HG03521 (cell line): Measurements from ENCODE around the gene IGFBP5.

Experiments used
- ATAC-seq: cut with Tn5 transposase; IDR thresholded peaks from one replicate; pipeline ENCODE4 v1.9.1; 2021; ENCODE audit warnings: mild to moderate bottlenecking, moderate library complexity; ENCODE audit not compliant: unreplicated experiment

The IGFBP5 gene

GRCh38 chr2:216645636-216645950 lies 49.8 kb downstream of the IGFBP5 start:
- ATAC-seq, result no peak

DNA sequence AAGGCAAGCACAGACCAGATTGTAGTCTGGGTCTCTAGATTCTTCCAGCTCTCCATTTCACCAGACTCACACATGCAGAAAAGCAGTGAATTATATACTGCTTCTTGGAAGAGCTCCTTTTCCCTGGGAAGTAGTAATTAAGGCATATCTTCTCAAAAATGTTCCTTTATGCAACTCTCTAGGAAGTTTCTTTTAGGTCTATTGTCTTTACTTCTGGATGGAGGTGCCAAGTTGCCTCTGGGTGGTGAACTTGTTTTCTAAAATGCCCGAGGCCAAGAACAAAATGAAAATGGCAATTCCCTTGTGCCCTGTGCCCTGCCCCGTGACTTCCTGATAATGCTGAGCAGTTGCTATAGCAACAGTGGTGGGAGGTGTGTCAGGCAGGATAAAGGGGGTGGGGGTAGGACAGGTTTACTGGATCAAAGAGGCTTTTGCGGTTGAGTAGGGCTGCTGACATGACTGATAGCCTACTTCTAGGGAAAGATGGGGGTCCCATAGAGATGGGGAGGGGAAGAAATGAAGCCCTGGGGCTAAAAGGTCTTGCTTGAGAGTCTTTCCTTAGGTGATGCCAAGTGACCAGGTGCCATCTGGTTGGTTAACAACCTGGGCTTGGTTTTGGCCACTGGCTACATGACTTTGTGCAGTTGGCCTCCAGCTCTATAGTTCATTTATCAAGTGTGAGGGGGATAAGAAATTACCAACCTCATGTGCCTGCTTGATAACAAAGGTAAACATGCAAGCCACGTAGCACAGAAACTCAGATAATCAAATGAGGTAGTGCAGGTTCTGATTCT lies 50.3 kb downstream of the IGFBP5 start:
- ATAC-seq, result no peak

DNA sequence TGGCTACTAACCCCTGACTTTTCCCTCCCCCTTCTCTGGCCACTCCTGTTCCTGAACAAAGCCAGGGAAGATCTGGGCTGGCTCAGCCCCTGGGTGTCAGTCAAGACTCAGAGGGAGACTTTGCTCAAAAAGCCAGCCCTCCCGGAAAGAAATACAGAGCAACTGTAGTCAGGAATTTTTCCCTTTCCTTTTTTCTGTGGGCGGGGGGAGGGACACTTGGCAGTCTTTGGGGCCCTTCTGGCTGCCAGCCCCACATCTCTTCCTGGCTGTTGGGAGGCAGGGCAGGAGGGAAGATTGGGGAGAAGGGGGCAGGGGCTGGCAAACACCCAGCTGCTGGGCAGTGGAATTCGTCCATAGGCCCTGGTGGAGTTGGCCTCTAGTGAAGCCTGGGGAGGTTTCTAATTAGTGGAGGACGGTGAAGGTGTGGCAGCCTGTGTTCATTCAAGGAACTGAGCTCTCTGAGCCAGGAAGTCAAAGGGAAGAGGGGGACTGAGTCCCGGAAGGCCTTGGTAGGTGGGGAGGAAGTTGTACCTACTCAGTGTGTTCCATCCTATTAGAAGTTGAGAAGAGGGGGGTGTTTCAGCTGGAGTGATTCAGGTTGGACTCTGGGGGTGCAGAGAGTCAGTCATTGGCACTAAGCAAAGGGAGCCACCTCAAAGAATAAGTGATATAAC lies 51.2 kb downstream of the IGFBP5 start:
- ATAC-seq, result no peak

DNA sequence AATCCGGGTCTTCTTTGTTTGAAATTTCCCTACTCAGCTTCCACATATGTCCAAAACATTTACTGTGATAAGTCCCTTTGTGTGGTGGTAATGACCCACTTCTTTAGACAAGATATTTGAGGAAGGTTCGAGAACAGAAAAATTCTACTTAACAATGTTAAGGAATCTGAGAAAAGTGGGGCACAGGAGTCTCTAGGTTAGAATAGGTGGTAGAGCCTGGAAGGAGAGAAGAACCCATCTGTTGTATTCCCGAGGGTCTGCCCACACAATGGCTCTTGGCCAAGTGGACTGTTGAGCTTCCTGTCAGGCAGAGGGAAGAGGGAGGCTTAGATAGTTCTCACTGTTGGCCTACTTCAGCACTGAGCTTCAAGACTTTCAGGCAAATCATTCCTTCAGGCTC lies 57.9 kb downstream of the IGFBP5 start:
- no peak for ATAC-seq

- no peak for ATAC-seq
Measured at GRCh38 chr2:216636551-216637450, 58.5 kb downstream of the IGFBP5 start.

DNA sequence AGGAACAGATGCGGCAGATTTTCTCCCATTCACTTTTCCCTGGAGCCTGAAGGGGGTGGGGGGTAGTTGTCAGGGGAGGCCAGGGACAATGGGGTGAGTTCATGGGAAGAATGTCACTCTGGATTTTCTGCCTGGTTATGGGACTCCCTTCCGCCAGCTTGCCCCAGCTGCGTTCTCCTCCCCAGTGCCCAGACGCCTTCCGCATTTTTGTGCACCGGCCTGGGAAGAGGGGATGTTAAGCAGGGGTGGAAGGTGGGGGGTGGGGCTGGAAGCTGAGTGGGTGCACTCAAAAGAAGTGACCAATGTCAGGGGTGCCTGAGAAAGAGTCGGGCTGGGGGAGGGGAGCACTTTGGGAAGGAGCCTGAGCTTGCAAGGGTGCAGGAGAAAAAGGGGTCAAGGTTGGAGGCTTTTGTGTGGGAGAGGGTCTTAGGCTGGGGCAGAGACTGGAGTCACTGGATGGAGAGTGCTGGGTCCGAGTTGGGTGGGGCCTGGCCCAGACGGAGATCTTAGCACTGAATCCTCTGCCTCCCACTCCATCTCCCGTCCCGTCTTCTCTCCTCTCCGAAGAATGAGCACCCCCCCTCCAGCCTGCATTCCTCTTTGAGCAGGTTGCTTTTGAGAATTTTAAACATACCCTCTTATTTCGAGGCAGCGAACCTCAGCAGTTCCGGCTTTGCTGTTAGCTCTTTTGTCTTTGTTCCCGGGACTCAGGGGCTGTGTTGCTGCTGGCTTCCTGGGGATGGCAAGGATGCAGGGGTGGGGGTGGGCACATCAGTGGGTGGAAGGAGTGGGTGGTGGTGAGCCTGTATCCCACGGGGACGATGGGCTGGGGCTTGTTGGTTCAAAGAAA lies 59.4 kb downstream of the IGFBP5 start:
- no peak for ATAC-seq

GRCh38 chr2:216635171-216635570 lies 60.2 kb downstream of the IGFBP5 start:
- no peak for ATAC-seq

DNA sequence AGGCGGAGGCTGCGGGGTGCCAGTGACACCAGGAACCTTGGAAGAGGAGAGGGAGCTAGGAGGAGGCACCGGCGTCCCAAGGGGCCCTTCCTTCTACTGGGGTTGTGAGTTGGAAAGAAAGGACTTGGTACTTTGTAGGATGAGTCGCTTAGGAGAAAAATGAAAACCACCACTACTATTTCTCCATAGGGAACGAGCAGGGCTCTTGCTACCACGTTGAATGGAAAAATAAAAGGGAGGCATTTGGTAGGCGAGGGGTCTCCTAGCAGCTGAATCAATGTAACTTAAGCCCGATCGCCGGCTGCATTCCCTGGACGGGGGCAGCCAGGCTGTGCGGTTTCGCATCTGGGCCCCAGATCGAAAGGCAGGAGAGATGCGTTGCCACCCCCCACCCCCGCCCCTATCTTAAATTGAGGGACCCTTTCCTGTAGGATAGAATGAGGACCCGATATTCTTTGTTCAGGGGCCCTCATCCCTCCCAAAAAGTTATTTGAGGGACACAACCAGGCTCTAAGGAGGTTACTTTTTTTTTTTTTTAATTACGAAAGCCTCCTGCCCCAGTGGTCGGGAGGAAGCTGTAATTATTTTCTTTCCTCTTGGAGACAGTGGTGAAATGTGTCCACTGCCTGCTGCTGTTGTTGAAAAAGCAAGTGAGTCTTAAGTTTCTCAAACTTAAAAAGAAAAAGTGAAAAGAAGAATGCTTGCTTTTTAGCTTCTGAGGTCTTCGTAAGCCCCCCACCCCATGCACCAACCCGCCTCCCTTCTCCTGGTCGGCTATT lies 60.8 kb downstream of the IGFBP5 start:
- no peak for ATAC-seq

- ATAC-seq, result no peak
Measured at GRCh38 chr2:216633616-216634369, 61.6 kb downstream of the IGFBP5 start.

- no peak for ATAC-seq
Measured at GRCh38 chr2:216632952-216633615, 62.3 kb downstream of the IGFBP5 start, which contains the start of gene IGFBP2. Gene IGFBP2 (plus strand): TSS chr2:216633420. CDS start chr2:216633524, 104 bp downstream.

- no peak for ATAC-seq
Measured at GRCh38 chr2:216632346-216632951, 62.9 kb downstream of the IGFBP5 start.

- no peak for ATAC-seq
Measured at GRCh38 chr2:216629784-216630183, 65.6 kb downstream of the IGFBP5 start.

DNA sequence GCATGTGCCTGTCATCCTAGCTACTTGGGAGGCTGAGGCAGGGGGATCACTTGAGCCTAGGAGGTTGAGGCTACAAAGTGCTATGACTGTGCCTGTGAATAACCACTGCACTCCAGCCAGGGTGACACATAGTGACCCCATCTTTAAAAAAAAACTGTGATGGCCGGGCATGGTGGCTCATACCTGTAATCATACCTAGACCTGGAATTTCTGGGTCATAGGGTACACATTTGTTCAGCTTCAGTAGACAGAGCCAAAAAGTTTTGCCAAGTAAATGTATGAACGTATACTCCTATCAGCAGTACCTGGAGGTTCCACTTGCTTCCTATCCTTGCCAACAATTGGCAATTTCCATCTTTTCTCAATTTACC lies 68.5 kb downstream of the IGFBP5 start:
- no peak for ATAC-seq

DNA sequence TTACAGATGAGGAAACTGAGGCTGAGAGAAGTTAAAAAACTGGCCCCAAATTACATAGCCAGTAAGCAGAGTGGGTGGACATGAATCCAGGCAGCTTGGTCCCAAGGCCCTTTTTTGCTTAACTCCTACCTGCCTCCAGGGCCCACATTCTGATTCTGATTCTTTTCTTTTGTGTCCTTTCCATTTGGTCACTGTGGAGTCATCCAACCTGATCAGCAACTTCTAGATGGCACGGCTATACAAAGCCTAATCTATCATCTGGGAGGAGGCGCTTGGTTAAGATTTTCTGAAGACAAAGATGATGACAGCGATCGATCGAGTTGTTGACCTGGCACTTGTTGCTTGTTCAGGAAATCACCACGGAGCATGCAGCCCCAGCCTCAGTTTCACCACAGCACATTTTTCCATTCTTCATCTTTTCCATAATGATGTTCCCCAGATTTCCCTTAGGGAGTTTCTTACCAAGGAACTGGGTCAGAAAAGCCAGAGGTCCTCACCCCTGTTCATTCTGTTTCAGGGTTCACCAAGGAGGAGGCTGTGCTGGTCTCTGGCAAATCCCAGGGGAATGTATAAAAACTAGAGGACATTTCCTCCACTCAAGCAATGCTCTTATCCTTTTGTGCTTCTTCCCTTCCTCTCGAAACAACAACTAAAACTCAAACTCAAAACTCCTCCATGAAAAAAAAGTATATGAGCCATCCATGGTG lies 69.0 kb downstream of the IGFBP5 start:
- no peak for ATAC-seq

DNA sequence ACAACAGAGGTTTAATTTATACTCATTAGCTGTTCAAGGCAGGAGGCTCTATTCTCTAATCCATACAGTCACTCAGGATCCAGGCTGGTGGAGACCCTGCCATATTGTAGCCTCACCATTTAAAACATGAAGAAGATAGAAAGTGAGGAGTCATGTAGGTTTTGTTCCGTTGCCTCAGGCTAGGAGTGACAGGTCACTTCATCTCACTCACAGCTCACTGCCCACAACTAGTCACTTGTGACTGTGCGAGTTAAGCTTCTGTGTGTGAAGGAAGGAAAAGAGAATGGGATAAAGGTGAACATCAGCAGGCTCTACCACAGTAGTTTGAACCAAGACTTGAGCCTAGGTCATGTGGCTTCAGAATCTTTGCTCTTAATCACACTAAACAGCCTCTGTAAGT lies 71.1 kb downstream of the IGFBP5 start:
- ATAC-seq, result no peak

DNA sequence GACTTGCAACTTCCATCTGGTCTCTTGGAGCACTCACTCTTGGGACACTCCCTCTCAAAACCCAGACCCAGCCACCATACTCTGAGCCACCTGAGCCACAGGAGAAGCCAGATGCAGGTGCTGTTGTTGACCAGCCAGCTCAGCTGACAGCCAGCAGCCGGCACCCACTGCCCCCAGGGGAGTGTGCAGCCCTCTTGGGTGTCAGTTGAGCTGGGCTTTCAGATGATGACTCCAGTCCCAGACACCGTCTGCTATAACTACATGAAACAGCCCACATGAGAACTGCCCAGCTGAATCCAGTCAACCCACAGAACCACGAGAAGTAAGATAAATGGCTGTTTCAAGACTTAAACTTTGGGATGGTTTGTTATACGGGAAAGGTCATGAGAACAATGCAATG lies 72.8 kb downstream of the IGFBP5 start:
- no peak for ATAC-seq
